Measurements from ENCODE around the gene NFKB2.

The NFKB2 gene

GRCh38 chr10:102416695-102417094, 21.2 kb downstream of the NFKB2 start:
- no peak overlapping the region for H2AFZ ChIP-seq (ENCODE audit: low read depth, low read length)
- peaks cover 60% of the 10 kb centered on the region for H3K4me1 ChIP-seq (ENCODE audit: insufficient read depth, low read length)
- no peaks in the 10 kb centered on the region for H3K9me3 ChIP-seq (ENCODE audit: low read length)
- no peaks in the 10 kb centered on the region for H3K36me3 ChIP-seq (ENCODE audit: insufficient read depth, low read length)
- no peak overlapping the region for H3K4me3 ChIP-seq (ENCODE audit: low read length)
- no peaks in the 10 kb centered on the region for H3K27me3 ChIP-seq (ENCODE audit: insufficient read depth, low read length)

- peaks cover 49% of the 10 kb centered on the region for H3K4me1 ChIP-seq (ENCODE audit: insufficient read depth, low read length)
- peak within 1 kb of the TSS; percentile 27 for H2AFZ ChIP-seq (ENCODE audit: low read depth, low read length)
Observed at GRCh38 chr10:102418622-102419268, 23.2 kb downstream of the NFKB2 start, which contains the start of gene PSD. Gene PSD, minus strand, starts transcription at chr10:102418785. Its CDS starts 1,747 bp downstream, at chr10:102417038.

GRCh38 chr10:102419269-102420180, 24.0 kb downstream of the NFKB2 start:
- peak overlapping the region; percentile 27 for H2AFZ ChIP-seq (ENCODE audit: low read depth, low read length)
- no peaks in the 10 kb centered on the region for H3K9me3 ChIP-seq (ENCODE audit: low read length)
- H3K36me3 ChIP-seq (ENCODE audit: insufficient read depth, low read length): peaks cover 16% of the 10 kb centered on the region
- no peaks in the 10 kb centered on the region for H3K27me3 ChIP-seq (ENCODE audit: insufficient read depth, low read length)
- peaks cover 41% of the 10 kb centered on the region for H3K4me1 ChIP-seq (ENCODE audit: insufficient read depth, low read length)
- peak overlapping the region; percentile 82 for H3K4me3 ChIP-seq (ENCODE audit: low read length)

More at GRCh38 chr10:102418622-102419268, 23.2 kb downstream of the NFKB2 start, which contains the start of gene PSD:
- H3K36me3 ChIP-seq (ENCODE audit: insufficient read depth, low read length): peaks cover 9% of the 10 kb centered on the region
- peak within 1 kb of the TSS; percentile 82 for H3K4me3 ChIP-seq (ENCODE audit: low read length)
- H3K9me3 ChIP-seq (ENCODE audit: low read length): no peaks in the 10 kb centered on the region
- no peaks in the 10 kb centered on the region for H3K27me3 ChIP-seq (ENCODE audit: insufficient read depth, low read length)

- Histone ChIP-seq H3K27me3 (ENCODE audit: insufficient read depth, low read length) (no peaks in the 10 kb centered on the region), H3K4me1 (ENCODE audit: insufficient read depth, low read length) (peaks cover 37% of the 10 kb centered on the region), H3K36me3 (ENCODE audit: insufficient read depth, low read length) (peaks cover 19% of the 10 kb centered on the region), H2AFZ (ENCODE audit: low read depth, low read length) (peak overlapping the region; percentile 42), H3K4me3 (ENCODE audit: low read length) (peak overlapping the region; percentile 82), H3K9me3 (ENCODE audit: low read length) (no peaks in the 10 kb centered on the region)
Observed at GRCh38 chr10:102420181-102420713, 24.7 kb downstream of the NFKB2 start.

GRCh38 chr10:102420714-102421506, 25.4 kb downstream of the NFKB2 start, which contains the start of gene FBXL15:
Gene FBXL15, plus strand, starts transcription at chr10:102420836. Its CDS starts 294 bp downstream, at chr10:102421130.
- Histone ChIP-seq H3K4me1 (ENCODE audit: insufficient read depth, low read length) (peaks cover 42% of the 10 kb centered on the region), H3K27me3 (ENCODE audit: insufficient read depth, low read length) (no peaks in the 10 kb centered on the region), H3K9me3 (ENCODE audit: low read length) (no peaks in the 10 kb centered on the region), H2AFZ (ENCODE audit: low read depth, low read length) (peak within 1 kb of the TSS; percentile 42), H3K4me3 (ENCODE audit: low read length) (peak within 1 kb of the TSS; percentile 82), H3K36me3 (ENCODE audit: insufficient read depth, low read length) (peaks cover 19% of the 10 kb centered on the region)

GRCh38 chr10:102421507-102421756, 25.9 kb downstream of the NFKB2 start:
- Histone ChIP-seq H3K36me3 (ENCODE audit: insufficient read depth, low read length) (peaks cover 19% of the 10 kb centered on the region), H2AFZ (ENCODE audit: low read depth, low read length) (no peak overlapping the region), H3K9me3 (ENCODE audit: low read length) (no peaks in the 10 kb centered on the region), H3K4me3 (ENCODE audit: low read length) (peak overlapping the region; percentile 82), H3K27me3 (ENCODE audit: insufficient read depth, low read length) (no peaks in the 10 kb centered on the region), H3K4me1 (ENCODE audit: insufficient read depth, low read length) (peaks cover 45% of the 10 kb centered on the region)

GRCh38 chr10:102421757-102422512, 26.4 kb downstream of the NFKB2 start:
- H2AFZ ChIP-seq (ENCODE audit: low read depth, low read length): no peak overlapping the region
- peaks cover 45% of the 10 kb centered on the region for H3K4me1 ChIP-seq (ENCODE audit: insufficient read depth, low read length)
- H3K36me3 ChIP-seq (ENCODE audit: insufficient read depth, low read length): peaks cover 19% of the 10 kb centered on the region
- H3K4me3 ChIP-seq (ENCODE audit: low read length): peak overlapping the region; percentile 82
- H3K9me3 ChIP-seq (ENCODE audit: low read length): no peaks in the 10 kb centered on the region
- H3K27me3 ChIP-seq (ENCODE audit: insufficient read depth, low read length): no peaks in the 10 kb centered on the region

- Histone ChIP-seq H3K4me1 (ENCODE audit: insufficient read depth, low read length) (peaks cover 45% of the 10 kb centered on the region), H3K4me3 (ENCODE audit: low read length) (peak overlapping the region; percentile 82), H3K27me3 (ENCODE audit: insufficient read depth, low read length) (no peaks in the 10 kb centered on the region), H3K36me3 (ENCODE audit: insufficient read depth, low read length) (peaks cover 19% of the 10 kb centered on the region), H3K9me3 (ENCODE audit: low read length) (no peaks in the 10 kb centered on the region), H2AFZ (ENCODE audit: low read depth, low read length) (no peak overlapping the region)
Observed at GRCh38 chr10:102422545-102423129, 27.1 kb downstream of the NFKB2 start.

- Histone ChIP-seq H2AFZ (ENCODE audit: low read depth, low read length) (no peak overlapping the region), H3K4me3 (ENCODE audit: low read length) (no peak overlapping the region), H3K4me1 (ENCODE audit: insufficient read depth, low read length) (peaks cover 37% of the 10 kb centered on the region), H3K9me3 (ENCODE audit: low read length) (no peaks in the 10 kb centered on the region), H3K27me3 (ENCODE audit: insufficient read depth, low read length) (no peaks in the 10 kb centered on the region), H3K36me3 (ENCODE audit: insufficient read depth, low read length) (peaks cover 19% of the 10 kb centered on the region)
Observed at GRCh38 chr10:102423372-102423968, 28.0 kb downstream of the NFKB2 start.

GRCh38 chr10:102424145-102424544, 28.6 kb downstream of the NFKB2 start:
- peaks cover 19% of the 10 kb centered on the region for H3K36me3 ChIP-seq (ENCODE audit: insufficient read depth, low read length)
- no peaks in the 10 kb centered on the region for H3K9me3 ChIP-seq (ENCODE audit: low read length)
- no peak overlapping the region for H2AFZ ChIP-seq (ENCODE audit: low read depth, low read length)
- no peak overlapping the region for H3K4me3 ChIP-seq (ENCODE audit: low read length)
- H3K27me3 ChIP-seq (ENCODE audit: insufficient read depth, low read length): no peaks in the 10 kb centered on the region
- peaks cover 32% of the 10 kb centered on the region for H3K4me1 ChIP-seq (ENCODE audit: insufficient read depth, low read length)

GRCh38 chr10:102424916-102425315, 29.4 kb downstream of the NFKB2 start:
- Histone ChIP-seq H2AFZ (ENCODE audit: low read depth, low read length) (no peak overlapping the region), H3K9me3 (ENCODE audit: low read length) (no peaks in the 10 kb centered on the region), H3K4me3 (ENCODE audit: low read length) (no peak overlapping the region), H3K27me3 (ENCODE audit: insufficient read depth, low read length) (no peaks in the 10 kb centered on the region), H3K4me1 (ENCODE audit: insufficient read depth, low read length) (peaks cover 28% of the 10 kb centered on the region), H3K36me3 (ENCODE audit: insufficient read depth, low read length) (peaks cover 19% of the 10 kb centered on the region)

Data from neuron (in vitro differentiated cells).